Spleen (tissue), 7 donors: ENCODE data around the gene EHBP1.

Experiments used
- POLR2A ChIP-seq, 3 donors: fragments of 450-650 bp; IDR thresholded peaks; one replicate each; pipeline ENCODE4 v1.5.1; 2017; ENCODE audit warnings: antibody characterized with exemption in 3 of 3, mild to moderate bottlenecking in 1 of 3
- POLR2AphosphoS5 ChIP-seq, 3 donors: sonication (generic); formaldehyde crosslinking; IDR thresholded peaks; one replicate each; pipeline ENCODE4 v1.5.1; 2017; ENCODE audit warnings: antibody characterized with exemption in 3 of 3
- TF ChIP-seq, protein P1 (sequence below), 11 experiments: fragments of 200-600 bp in 7 of 11; fragments of 450-650 bp in 4 of 11; sonication (generic) in 4 of 11; IDR thresholded peaks in 8 of 11; conservative IDR thresholded peaks in 3 of 11; 1 replicate in 7 of 11; 2 replicates in 4 of 11; pipeline versions ENCODE4 v1.4.0 to v1.8.0; 2016 to 2021; ENCODE audit warnings: antibody characterized with exemption in 11 of 11, inconsistent platforms in 4 of 11, mild to moderate bottlenecking in 1 of 11
- donor health status: DM: no; HTN: no; CAD: no; lungs with moderate emphysema.
- donor health status: DM: no; HTN: no; CAD: no.
- donor health status: DM: no; HTN: no; CAD: no.

GRCh38 chr2:62831729-62832128, 126.2 kb downstream of the EHBP1 start:
- TF ChIP-seq, protein P1, sequence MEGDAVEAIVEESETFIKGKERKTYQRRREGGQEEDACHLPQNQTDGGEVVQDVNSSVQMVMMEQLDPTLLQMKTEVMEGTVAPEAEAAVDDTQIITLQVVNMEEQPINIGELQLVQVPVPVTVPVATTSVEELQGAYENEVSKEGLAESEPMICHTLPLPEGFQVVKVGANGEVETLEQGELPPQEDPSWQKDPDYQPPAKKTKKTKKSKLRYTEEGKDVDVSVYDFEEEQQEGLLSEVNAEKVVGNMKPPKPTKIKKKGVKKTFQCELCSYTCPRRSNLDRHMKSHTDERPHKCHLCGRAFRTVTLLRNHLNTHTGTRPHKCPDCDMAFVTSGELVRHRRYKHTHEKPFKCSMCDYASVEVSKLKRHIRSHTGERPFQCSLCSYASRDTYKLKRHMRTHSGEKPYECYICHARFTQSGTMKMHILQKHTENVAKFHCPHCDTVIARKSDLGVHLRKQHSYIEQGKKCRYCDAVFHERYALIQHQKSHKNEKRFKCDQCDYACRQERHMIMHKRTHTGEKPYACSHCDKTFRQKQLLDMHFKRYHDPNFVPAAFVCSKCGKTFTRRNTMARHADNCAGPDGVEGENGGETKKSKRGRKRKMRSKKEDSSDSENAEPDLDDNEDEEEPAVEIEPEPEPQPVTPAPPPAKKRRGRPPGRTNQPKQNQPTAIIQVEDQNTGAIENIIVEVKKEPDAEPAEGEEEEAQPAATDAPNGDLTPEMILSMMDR (IDR thresholded peaks at IDR 0.05 in 8 of 11, conservative IDR thresholded peaks at IDR 0.05 in 3 of 11) = no peak
- TF ChIP-seq POLR2A (IDR thresholded peaks at IDR 0.05) = no peak
- no peak for TF ChIP-seq POLR2AphosphoS5 (IDR thresholded peaks at IDR 0.05)
